ENCODE results near the gene DNAH14. TPM values are rescaled to one million over a fixed set of nuclear protein-coding genes. Genes with fewer than 3 reads are reported as not detected.

Gene DNAH14
- total and polyA plus RNA-seq, 2 experiments from 2014 or later: 13.5 to 40.8 TPM

- H3K4me1 ChIP-seq (ENCODE audit: low read depth): no peaks in the 10 kb centered on the region
- no peaks in the 10 kb centered on the region for H3K27me3 ChIP-seq
- H3K9me3 ChIP-seq (ENCODE audit: low read depth): no peaks in the 10 kb centered on the region
- H3K27ac ChIP-seq: no peak overlapping the region
- TF ChIP-seq CTCF (IDR thresholded peaks at IDR 0.05; ENCODE audit: low read depth, low read length): no peak
- no peak for DNase-seq (ENCODE audit: low read depth in 1 of 2, low spot score in 1 of 2)
- H3K4me3 ChIP-seq: no peak overlapping the region
- peaks cover 20% of the 10 kb centered on the region for H3K36me3 ChIP-seq
Measured at GRCh38 chr1:225410036-225410435, 480.6 kb downstream of the DNAH14 start.

- H3K36me3 ChIP-seq: peaks cover 27% of the 10 kb centered on the region
- H3K4me1 ChIP-seq (ENCODE audit: low read depth): no peaks in the 10 kb centered on the region
Measured at GRCh38 chr1:225412321-225412720, 482.8 kb downstream of the DNAH14 start.

GRCh38 chr1:225412803-225413351, 483.4 kb downstream of the DNAH14 start:
- Histone ChIP-seq H3K27me3 (no peaks in the 10 kb centered on the region), H3K27ac (no peak overlapping the region), H3K4me1 (ENCODE audit: low read depth) (no peaks in the 10 kb centered on the region), H3K9me3 (ENCODE audit: low read depth) (no peaks in the 10 kb centered on the region), H3K36me3 (peaks cover 33% of the 10 kb centered on the region), H3K4me3 (no peak overlapping the region)
- TF ChIP-seq CTCF (IDR thresholded peaks at IDR 0.05; ENCODE audit: low read depth, low read length): no peak
- DNase-seq (ENCODE audit: low read depth in 1 of 2, low spot score in 1 of 2): no peak

More at GRCh38 chr1:225412321-225412720, 482.8 kb downstream of the DNAH14 start:
- no peak for DNase-seq (ENCODE audit: low read depth in 1 of 2, low spot score in 1 of 2)
- Histone ChIP-seq H3K9me3 (ENCODE audit: low read depth) (no peaks in the 10 kb centered on the region), H3K27me3 (no peaks in the 10 kb centered on the region), H3K4me3 (no peak overlapping the region), H3K27ac (no peak overlapping the region)
- no peak for TF ChIP-seq CTCF (IDR thresholded peaks at IDR 0.05; ENCODE audit: low read depth, low read length)

GRCh38 chr1:225413708-225414375, 484.4 kb downstream of the DNAH14 start:
- Histone ChIP-seq H3K27ac (no peak overlapping the region), H3K4me1 (ENCODE audit: low read depth) (no peaks in the 10 kb centered on the region), H3K9me3 (ENCODE audit: low read depth) (no peaks in the 10 kb centered on the region), H3K27me3 (no peaks in the 10 kb centered on the region), H3K36me3 (peaks cover 39% of the 10 kb centered on the region), H3K4me3 (no peak overlapping the region)
- DNase-seq (ENCODE audit: low read depth in 1 of 2, low spot score in 1 of 2): no peak
- TF ChIP-seq CTCF (IDR thresholded peaks at IDR 0.05; ENCODE audit: low read depth, low read length): no peak

GRCh38 chr1:225415307-225415706, 485.8 kb downstream of the DNAH14 start:
- Histone ChIP-seq H3K4me3 (no peak overlapping the region), H3K9me3 (ENCODE audit: low read depth) (no peaks in the 10 kb centered on the region), H3K27ac (no peak overlapping the region), H3K27me3 (no peaks in the 10 kb centered on the region), H3K4me1 (ENCODE audit: low read depth) (no peaks in the 10 kb centered on the region), H3K36me3 (peaks cover 48% of the 10 kb centered on the region)
- TF ChIP-seq CTCF (IDR thresholded peaks at IDR 0.05; ENCODE audit: low read depth, low read length): no peak
- no peak for DNase-seq (ENCODE audit: low read depth in 1 of 2, low spot score in 1 of 2)

All from cardiac muscle cell (in vitro differentiated cells and primary cell).